ENCODE measurements around the gene CAMK2D.

Gene CAMK2D

DNA sequence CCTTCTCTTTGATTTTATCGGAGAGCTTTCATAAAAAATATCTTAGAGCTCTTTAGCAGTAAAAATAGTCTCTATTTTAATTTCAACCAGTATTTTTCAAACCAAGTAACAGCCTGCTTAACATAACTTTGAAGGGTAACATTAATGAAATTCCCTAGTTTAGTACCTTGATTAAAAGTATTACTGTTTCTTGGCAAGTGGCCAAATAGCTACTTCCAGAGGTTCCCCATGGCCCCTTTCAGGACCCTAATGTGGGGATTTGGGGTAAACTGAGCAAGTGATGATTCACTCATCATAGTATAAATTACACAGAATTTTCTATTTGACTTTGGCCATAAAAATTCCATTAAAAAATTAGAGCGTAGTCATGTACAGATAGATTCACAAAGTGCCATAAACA is 211.0 kb downstream of the CAMK2D start:
- Mint-ChIP-seq H3K4me1 (peaks cover 15% of the 10 kb centered on the region), H3K36me3 (peaks cover 18% of the 10 kb centered on the region), H3K9me3 (no peaks in the 10 kb centered on the region), H3K4me3 (no peak overlapping the region), H3K27me3 (no peaks in the 10 kb centered on the region), H3K27ac (no peak overlapping the region)
- CTCF ChIA-PET, result interaction anchor here (2.0 kb wide), 1 partner anchor 210 kb away, joined by 5 read pairs; no protein-coding TSS in a partner anchor
- no peak for DNase-seq

GRCh38 chr4:113548303-113548702 is 213.2 kb downstream of the CAMK2D start:
- Mint-ChIP-seq H3K9me3 (no peaks in the 10 kb centered on the region), H3K27me3 (no peaks in the 10 kb centered on the region), H3K27ac (no peak overlapping the region), H3K36me3 (peaks cover 18% of the 10 kb centered on the region), H3K4me1 (peaks cover 15% of the 10 kb centered on the region), H3K4me3 (no peak overlapping the region)
- CTCF ChIA-PET, result interaction anchor here (0.8 to 2.3 kb wide), 15 partner anchors 8 to 228 kb away, joined by 3 to 24 read pairs (median 5); no protein-coding TSS in a partner anchor
- DNase-seq, result no peak

DNA sequence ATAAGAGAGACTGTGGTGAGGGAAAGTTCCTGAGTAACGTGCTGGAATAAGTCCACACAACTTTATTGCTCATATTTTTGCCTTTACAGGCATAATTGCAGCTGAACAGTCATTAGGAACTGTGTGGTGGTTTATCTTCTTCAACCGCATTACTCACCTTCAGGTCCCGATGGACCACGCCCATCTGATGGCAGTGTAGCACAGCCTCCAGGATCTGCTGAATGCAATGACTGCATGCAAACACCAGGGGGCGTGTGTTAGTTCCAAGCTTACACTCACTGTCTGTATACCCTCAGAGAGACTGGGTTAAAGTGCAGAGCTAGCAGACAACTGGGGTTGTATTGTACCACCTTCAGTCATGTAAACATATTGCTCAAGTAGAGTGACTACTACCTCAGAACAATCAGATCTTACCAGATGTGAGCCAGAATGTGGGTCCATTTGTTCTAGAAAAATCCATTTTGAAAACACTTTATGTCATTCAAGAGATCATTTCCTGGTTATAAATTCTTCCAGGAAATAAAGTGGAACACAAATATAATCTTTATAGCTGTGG is 214.0 kb downstream of the CAMK2D start:
- H3K4me3 Mint-ChIP-seq, result no peak overlapping the region
- H3K27ac Mint-ChIP-seq, result peak overlapping the region; percentile 30
- H3K9me3 Mint-ChIP-seq, result no peaks in the 10 kb centered on the region
- no peaks in the 10 kb centered on the region for H3K27me3 Mint-ChIP-seq
- peak; percentile 94 for DNase-seq
- CTCF ChIA-PET, result interaction anchor here (0.8 to 2.3 kb wide), 17 partner anchors 8 to 229 kb away, joined by 3 to 24 read pairs (median 5); no protein-coding TSS in a partner anchor
- peaks cover 20% of the 10 kb centered on the region for H3K36me3 Mint-ChIP-seq
- peaks cover 15% of the 10 kb centered on the region for H3K4me1 Mint-ChIP-seq

- no peak for DNase-seq
These were observed 219.6 kb downstream of the CAMK2D start for GRCh38 chr4:113541933-113542332.

GRCh38 chr4:113540859-113541258 is 220.7 kb downstream of the CAMK2D start:
- Mint-ChIP-seq H3K27me3 (no peaks in the 10 kb centered on the region), H3K9me3 (no peaks in the 10 kb centered on the region), H3K36me3 (peaks cover 15% of the 10 kb centered on the region), H3K4me3 (no peak overlapping the region), H3K27ac (no peak overlapping the region), H3K4me1 (peaks cover 8% of the 10 kb centered on the region)
- no peak for DNase-seq
- CTCF ChIA-PET, result no interaction called here

More at GRCh38 chr4:113541933-113542332, 219.6 kb downstream of the CAMK2D start:
- H3K4me1 Mint-ChIP-seq, result peaks cover 8% of the 10 kb centered on the region
- no peaks in the 10 kb centered on the region for H3K27me3 Mint-ChIP-seq
- H3K36me3 Mint-ChIP-seq, result peaks cover 12% of the 10 kb centered on the region
- no peak overlapping the region for H3K4me3 Mint-ChIP-seq
- CTCF ChIA-PET, result no interaction called here
- H3K9me3 Mint-ChIP-seq, result no peaks in the 10 kb centered on the region
- H3K27ac Mint-ChIP-seq, result no peak overlapping the region

DNA sequence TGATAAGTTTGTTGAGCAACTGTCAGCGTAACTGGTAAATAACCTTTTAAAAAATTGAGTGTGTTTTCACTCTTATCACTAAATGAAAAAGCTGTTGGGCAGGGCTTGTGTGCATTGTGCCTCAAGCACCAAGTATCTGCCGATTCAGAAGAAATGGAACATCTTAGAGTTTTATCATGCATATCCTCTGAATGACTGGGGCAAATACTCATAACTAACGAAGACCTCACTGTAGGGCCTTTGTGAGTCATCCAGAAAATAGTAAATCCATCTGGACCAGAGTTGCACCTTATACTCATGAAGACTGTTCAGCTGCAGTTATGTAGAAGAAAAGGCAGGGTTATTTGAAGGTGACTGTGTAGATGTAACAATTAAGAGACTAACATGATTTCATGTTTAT is 222.1 kb downstream of the CAMK2D start:
- H3K4me3 Mint-ChIP-seq, result no peak overlapping the region
- no peak for DNase-seq

DNA sequence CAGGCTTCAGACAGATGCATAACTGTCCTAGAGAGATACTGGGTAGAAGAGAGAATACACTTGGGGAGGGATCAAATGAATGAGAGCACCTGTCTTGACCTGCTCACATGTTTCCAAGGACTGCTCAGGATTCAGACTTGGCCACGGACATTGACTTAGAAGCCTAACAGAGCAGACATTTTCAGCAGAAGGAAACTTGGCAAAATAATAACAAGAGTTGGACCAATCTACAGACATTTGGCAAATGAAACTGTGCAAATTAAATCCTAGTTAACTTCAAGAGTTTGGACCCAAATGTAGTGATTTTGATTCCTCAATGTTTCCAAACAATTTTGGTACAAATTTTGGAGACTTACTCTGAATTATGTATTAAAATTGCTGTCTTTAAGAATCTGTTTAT is 223.9 kb downstream of the CAMK2D start:
- CTCF ChIA-PET, result no interaction called here
- Mint-ChIP-seq H3K9me3 (no peaks in the 10 kb centered on the region), H3K27me3 (no peaks in the 10 kb centered on the region), H3K27ac (no peak overlapping the region), H3K4me1 (peaks cover 8% of the 10 kb centered on the region), H3K4me3 (no peak overlapping the region), H3K36me3 (peaks cover 26% of the 10 kb centered on the region)
- no peak for DNase-seq

More for the DNA sequence above, 222.1 kb downstream of the CAMK2D start:
- Mint-ChIP-seq H3K27me3 (no peaks in the 10 kb centered on the region), H3K9me3 (no peaks in the 10 kb centered on the region), H3K36me3 (peaks cover 23% of the 10 kb centered on the region), H3K4me1 (peaks cover 8% of the 10 kb centered on the region), H3K27ac (no peak overlapping the region)
- CTCF ChIA-PET, result no interaction called here

GRCh38 chr4:113537203-113537602 is 224.3 kb downstream of the CAMK2D start:
- peaks cover 8% of the 10 kb centered on the region for H3K4me1 Mint-ChIP-seq
- no peak for DNase-seq
- CTCF ChIA-PET, result no interaction called here
- H3K36me3 Mint-ChIP-seq, result peaks cover 28% of the 10 kb centered on the region
- H3K27me3 Mint-ChIP-seq, result no peaks in the 10 kb centered on the region
- no peaks in the 10 kb centered on the region for H3K9me3 Mint-ChIP-seq
- H3K4me3 Mint-ChIP-seq, result no peak overlapping the region
- no peak overlapping the region for H3K27ac Mint-ChIP-seq

- Mint-ChIP-seq H3K27ac (no peak overlapping the region), H3K27me3 (no peaks in the 10 kb centered on the region), H3K36me3 (peaks cover 34% of the 10 kb centered on the region), H3K4me1 (peaks cover 3% of the 10 kb centered on the region), H3K9me3 (no peaks in the 10 kb centered on the region), H3K4me3 (no peak overlapping the region)
- DNase-seq, result no peak
- CTCF ChIA-PET, result no interaction called here
These were observed 226.8 kb downstream of the CAMK2D start for GRCh38 chr4:113534711-113535110.

GRCh38 chr4:113531572-113531971 is 230.0 kb downstream of the CAMK2D start:
- H3K4me1 Mint-ChIP-seq, result no peaks in the 10 kb centered on the region
- DNase-seq, result no peak
- no peaks in the 10 kb centered on the region for H3K9me3 Mint-ChIP-seq
- H3K27me3 Mint-ChIP-seq, result no peaks in the 10 kb centered on the region
- H3K4me3 Mint-ChIP-seq, result no peak overlapping the region
- H3K27ac Mint-ChIP-seq, result no peak overlapping the region
- CTCF ChIA-PET, result interaction anchor here (0.6 kb wide), 1 partner anchor 251 kb away, joined by 3 read pairs; no protein-coding TSS in a partner anchor
- peaks cover 36% of the 10 kb centered on the region for H3K36me3 Mint-ChIP-seq

- H3K9me3 Mint-ChIP-seq, result no peaks in the 10 kb centered on the region
- H3K36me3 Mint-ChIP-seq, result peaks cover 44% of the 10 kb centered on the region
- peaks cover 9% of the 10 kb centered on the region for H3K4me1 Mint-ChIP-seq
- DNase-seq, result no peak
- CTCF ChIA-PET, result interaction anchor here (1.2 kb wide), 1 partner anchor 249 kb away, joined by 3 read pairs; no protein-coding TSS in a partner anchor
- no peak overlapping the region for H3K27ac Mint-ChIP-seq
- no peaks in the 10 kb centered on the region for H3K27me3 Mint-ChIP-seq
- no peak overlapping the region for H3K4me3 Mint-ChIP-seq
These were observed 233.1 kb downstream of the CAMK2D start for GRCh38 chr4:113528395-113528794.

DNA sequence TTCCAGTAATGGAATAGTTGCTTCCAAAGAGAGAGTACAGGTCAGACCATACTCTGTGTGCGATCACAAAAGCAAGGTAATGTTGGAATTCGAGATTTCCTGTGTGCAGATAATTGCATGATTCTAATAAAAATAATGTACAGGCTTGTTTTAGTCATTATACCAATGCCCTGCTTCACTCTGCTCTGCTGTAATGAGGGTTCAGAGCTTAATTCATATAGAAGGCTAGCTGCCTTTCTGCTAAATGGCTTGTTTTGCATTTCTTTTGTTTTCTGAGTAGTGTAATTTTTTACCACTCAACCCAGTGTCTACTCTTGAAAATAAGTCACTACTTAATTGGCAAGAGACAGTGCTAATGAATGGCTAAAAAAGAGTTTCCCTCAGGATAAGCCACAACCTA is 236.0 kb downstream of the CAMK2D start:
- Mint-ChIP-seq H3K27ac (no peak overlapping the region), H3K9me3 (no peaks in the 10 kb centered on the region), H3K4me1 (peaks cover 9% of the 10 kb centered on the region), H3K27me3 (no peaks in the 10 kb centered on the region), H3K36me3 (peaks cover 43% of the 10 kb centered on the region), H3K4me3 (no peak overlapping the region)
- CTCF ChIA-PET, result no interaction called here
- DNase-seq, result no peak

GRCh38 chr4:113524505-113525186 is 236.9 kb downstream of the CAMK2D start:
- Mint-ChIP-seq H3K36me3 (peaks cover 40% of the 10 kb centered on the region), H3K27me3 (no peaks in the 10 kb centered on the region), H3K27ac (no peak overlapping the region), H3K4me3 (no peak overlapping the region), H3K9me3 (no peaks in the 10 kb centered on the region), H3K4me1 (peaks cover 9% of the 10 kb centered on the region)
- CTCF ChIA-PET, result no interaction called here
- DNase-seq, result no peak

DNA sequence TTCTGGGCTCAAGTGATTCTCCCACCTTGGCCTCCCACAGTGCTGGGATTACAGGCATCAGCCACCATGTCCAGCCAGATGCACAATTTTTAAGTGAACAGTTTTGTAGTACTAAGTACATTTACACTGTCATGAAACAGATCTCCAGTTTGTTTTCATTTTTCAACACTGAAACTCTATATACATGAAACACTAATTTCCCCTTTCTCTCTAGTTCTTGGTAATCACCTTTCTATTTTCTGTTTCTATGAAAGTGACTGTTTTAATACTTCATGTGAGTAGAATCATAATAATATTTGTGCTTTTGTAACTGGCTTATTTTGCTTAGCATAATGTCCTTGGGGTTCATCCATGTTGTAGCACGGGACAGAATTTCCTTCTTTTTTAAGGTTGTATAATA is 237.4 kb downstream of the CAMK2D start:
- peak overlapping the region; percentile 12 for H3K27ac Mint-ChIP-seq
- CTCF ChIA-PET, result no interaction called here
- no peaks in the 10 kb centered on the region for H3K27me3 Mint-ChIP-seq
- no peak overlapping the region for H3K4me3 Mint-ChIP-seq
- peaks cover 9% of the 10 kb centered on the region for H3K4me1 Mint-ChIP-seq
- peaks cover 38% of the 10 kb centered on the region for H3K36me3 Mint-ChIP-seq
- DNase-seq, result no peak
- no peaks in the 10 kb centered on the region for H3K9me3 Mint-ChIP-seq

- H3K27me3 Mint-ChIP-seq, result no peaks in the 10 kb centered on the region
- CTCF ChIA-PET, result no interaction called here
- no peak overlapping the region for H3K4me3 Mint-ChIP-seq
- peaks cover 9% of the 10 kb centered on the region for H3K4me1 Mint-ChIP-seq
- DNase-seq, result no peak
- H3K9me3 Mint-ChIP-seq, result no peaks in the 10 kb centered on the region
- peaks cover 36% of the 10 kb centered on the region for H3K36me3 Mint-ChIP-seq
- no peak overlapping the region for H3K27ac Mint-ChIP-seq
These were observed 239.1 kb downstream of the CAMK2D start for GRCh38 chr4:113522433-113522832.

All from activated naive CD4-positive, alpha-beta T cell treated with anti-CD3 and anti-CD28 coated beads, Interleukin-2, amount 10 ng/mL, durations not matched to agents 7 days and 5 days (primary cell).